Psoas muscle (tissue), 8 donors: ENCODE data around the gene B3GNT7. TPM values are rescaled to one million over a fixed set of nuclear protein-coding genes. Genes with fewer than 3 reads are reported as not detected.
A peak's percentile ranks its signal among the peaks of the same experiment; 100 is the strongest.

ENCODE experiments used
- ATAC-seq, 4 donors: fragments of 200-7000 bp; cut with Tn5 transposase; one replicate each; pipeline ENCODE4 v1.9.1; 2020; ENCODE audit warnings: moderate library complexity in 3 of 4, mild to moderate bottlenecking in 2 of 4
- DNase-seq, 2 donors: peaks; one replicate each; pipeline ENCODE4 v3.0.0-alpha.2; 2020
- H3K27ac ChIP-seq: fragments of 200-600 bp; one replicate; pipeline ENCODE4 v1.8.0; 2022
- H3K27me3 ChIP-seq, 3 donors: fragments of 200-600 bp in 1 of 3; one replicate each; pipeline versions ENCODE4 v1.6.1 to v1.8.0; 2013 to 2022; ENCODE audit warnings: low read length in 2 of 3, mild to moderate bottlenecking in 2 of 3, moderate library complexity in 1 of 3; ENCODE audit not compliant: insufficient read depth in 3 of 3
- H3K36me3 ChIP-seq, 2 donors: fragments of 200-600 bp in 1 of 2; one replicate each; pipeline versions ENCODE4 v1.6.1 to v1.8.0; 2013 to 2022; ENCODE audit warnings: low read depth in 1 of 2, mild to moderate bottlenecking in 1 of 2, moderate library complexity in 1 of 2; ENCODE audit not compliant: insufficient read depth in 1 of 2
- H3K4me1 ChIP-seq: fragments of 200-600 bp; one replicate; pipeline ENCODE4 v1.8.0; 2022
- H3K4me3 ChIP-seq: fragments of 200-600 bp; one replicate; pipeline ENCODE4 v1.8.0; 2022; ENCODE audit warnings: mild to moderate bottlenecking
- H3K9me3 ChIP-seq: fragments of 200-600 bp; one replicate; pipeline ENCODE4 v1.8.0; 2022
- WGBS, 3 donors: extraction: QIAGEN DNeasy Blood & Tissue Kit; methylation state at CpG; one replicate each; pipeline versions ENCODE4 v1.1.6 to v1.1.7; 2013; 5-methylcytosine and 5-hydroxymethylcytosine counted together
- intact Hi-C, 2 donors: fragments of 100-400 bp; cut with DNase I; formaldehyde crosslinking; loops; one replicate each; pipeline versions ENCODE4 v1.11.0 to v1.14.2; 2022
- polyA plus RNA-seq, 3 donors: library from polyadenylated mRNA; stranded (reverse); fragments of 200-250 nt; gene quantifications; one replicate each; pipeline ENCODE4 v1.2.3, GENCODE V29; 2013
- total RNA-seq, 4 donors: library from RNA; stranded (reverse); fragmentation: NEBNext Ultra II Directional in 2 of 4; extraction: Animal tissue kit (Norgen Biotek cat#: 25700) in 2 of 4; gene quantifications; one replicate each; pipeline versions ENCODE4 v1.2.1 to v1.2.4, GENCODE V29; 2021 to 2023
- TF ChIP-seq, protein P1 (sequence below): fragments of 200-600 bp; IDR thresholded peaks from one replicate; pipeline ENCODE4 v1.8.0; 2022; ENCODE audit warnings: antibody characterized with exemption
- donor health status: healthy with polysubstance abuse.
- donor health status: DM: no; HTN: no; CAD: no; lungs with moderate emphysema.
- donor health status: Bipolar disorder and iron deficiency.
- donor health status: healthy.
- donor health status: DM: yes; HTN: yes; CAD: no.
- donor health status: DM: no; HTN: no; CAD: no.
- donor health status: DM: no; HTN: no; CAD: no.
- donor health status: DM: yes; HTN: yes; CAD: no.

B3GNT7 gene
- total and polyA plus RNA-seq, 7 donors = 0.03 to 1.7 (median 0.29) TPM

DNA sequence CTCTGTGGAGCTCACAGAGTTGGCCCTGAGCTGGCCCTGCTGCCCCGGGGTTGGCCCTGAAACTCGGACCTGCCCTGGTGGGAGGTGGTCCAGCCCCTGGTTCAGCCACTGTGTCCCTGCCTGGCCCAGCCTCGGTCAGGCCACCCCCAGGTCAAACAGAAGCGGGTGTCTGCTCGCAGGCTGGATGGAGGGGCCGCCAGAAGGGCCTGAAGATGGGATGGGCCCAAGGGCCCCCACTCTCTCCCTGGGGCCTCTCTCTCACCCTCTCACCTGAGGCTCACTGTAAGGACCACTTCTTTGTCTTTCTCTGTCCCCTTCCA is 25.1 kb upstream of the B3GNT7 start:
- TF ChIP-seq, protein P1, sequence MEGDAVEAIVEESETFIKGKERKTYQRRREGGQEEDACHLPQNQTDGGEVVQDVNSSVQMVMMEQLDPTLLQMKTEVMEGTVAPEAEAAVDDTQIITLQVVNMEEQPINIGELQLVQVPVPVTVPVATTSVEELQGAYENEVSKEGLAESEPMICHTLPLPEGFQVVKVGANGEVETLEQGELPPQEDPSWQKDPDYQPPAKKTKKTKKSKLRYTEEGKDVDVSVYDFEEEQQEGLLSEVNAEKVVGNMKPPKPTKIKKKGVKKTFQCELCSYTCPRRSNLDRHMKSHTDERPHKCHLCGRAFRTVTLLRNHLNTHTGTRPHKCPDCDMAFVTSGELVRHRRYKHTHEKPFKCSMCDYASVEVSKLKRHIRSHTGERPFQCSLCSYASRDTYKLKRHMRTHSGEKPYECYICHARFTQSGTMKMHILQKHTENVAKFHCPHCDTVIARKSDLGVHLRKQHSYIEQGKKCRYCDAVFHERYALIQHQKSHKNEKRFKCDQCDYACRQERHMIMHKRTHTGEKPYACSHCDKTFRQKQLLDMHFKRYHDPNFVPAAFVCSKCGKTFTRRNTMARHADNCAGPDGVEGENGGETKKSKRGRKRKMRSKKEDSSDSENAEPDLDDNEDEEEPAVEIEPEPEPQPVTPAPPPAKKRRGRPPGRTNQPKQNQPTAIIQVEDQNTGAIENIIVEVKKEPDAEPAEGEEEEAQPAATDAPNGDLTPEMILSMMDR = no peak
- no peak for ATAC-seq
- Histone ChIP-seq H3K27me3 (peaks cover 0 to 5% (median 0%) of the 10 kb centered on the region in 3 donors), H3K36me3 (no peaks in the 10 kb centered on the region), H3K27ac (no peak overlapping the region), H3K9me3 (no peaks in the 10 kb centered on the region), H3K4me1 (no peaks in the 10 kb centered on the region), H3K4me3 (no peak overlapping the region)
- intact Hi-C loops = no loop called here
- DNase-seq = no peak
- WGBS, 3 donors = 79 to 85% (median 82%) methylated on average over 6 of the region's 6 CpGs

DNA sequence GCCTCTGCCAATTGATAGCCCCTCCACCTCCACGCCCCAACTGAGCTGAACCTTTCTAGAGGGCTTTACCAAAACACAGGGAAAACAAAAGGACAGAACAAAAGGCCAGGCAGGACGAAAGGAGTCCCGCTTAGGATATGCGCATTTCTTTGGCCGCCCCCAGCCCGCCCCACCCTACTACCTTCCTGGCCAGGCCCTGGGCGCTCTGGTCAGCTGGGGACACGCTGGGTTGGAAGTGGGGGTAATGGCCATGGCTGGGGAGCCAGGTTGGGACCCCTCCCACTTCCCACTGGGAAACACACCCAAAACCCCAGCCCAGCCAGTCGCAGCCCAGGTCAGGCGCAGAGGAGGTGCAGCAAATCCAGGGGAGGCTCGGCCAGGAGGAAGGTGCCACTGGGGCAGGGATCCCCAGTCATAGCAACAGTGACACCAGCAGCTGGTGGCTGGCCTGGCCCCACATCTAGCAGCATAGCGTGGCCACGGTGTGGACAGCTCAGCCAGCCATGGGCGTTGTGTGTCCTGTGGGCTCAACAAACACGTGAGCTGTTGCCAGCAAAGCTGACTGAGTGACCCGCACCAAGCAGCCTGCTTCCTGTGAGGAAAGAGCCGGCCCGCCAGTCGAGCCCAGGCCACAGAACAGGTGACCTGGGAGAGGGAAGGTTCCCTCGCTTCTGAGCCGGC is 24.6 kb upstream of the B3GNT7 start:
- Histone ChIP-seq H3K9me3 (no peaks in the 10 kb centered on the region), H3K36me3 (no peaks in the 10 kb centered on the region), H3K4me3 (no peak overlapping the region), H3K4me1 (no peaks in the 10 kb centered on the region), H3K27ac (no peak overlapping the region), H3K27me3 (peaks cover 0 to 5% (median 0%) of the 10 kb centered on the region in 3 donors)
- WGBS, 3 donors = 72 to 77% (median 75%) methylated on average over 21 of the region's 21 CpGs
- DNase-seq (no peak), ATAC-seq (peak in 1 of 4 donors; percentile 39)
- intact Hi-C loops = no loop called here
- TF ChIP-seq, protein P1 = no peak

DNA sequence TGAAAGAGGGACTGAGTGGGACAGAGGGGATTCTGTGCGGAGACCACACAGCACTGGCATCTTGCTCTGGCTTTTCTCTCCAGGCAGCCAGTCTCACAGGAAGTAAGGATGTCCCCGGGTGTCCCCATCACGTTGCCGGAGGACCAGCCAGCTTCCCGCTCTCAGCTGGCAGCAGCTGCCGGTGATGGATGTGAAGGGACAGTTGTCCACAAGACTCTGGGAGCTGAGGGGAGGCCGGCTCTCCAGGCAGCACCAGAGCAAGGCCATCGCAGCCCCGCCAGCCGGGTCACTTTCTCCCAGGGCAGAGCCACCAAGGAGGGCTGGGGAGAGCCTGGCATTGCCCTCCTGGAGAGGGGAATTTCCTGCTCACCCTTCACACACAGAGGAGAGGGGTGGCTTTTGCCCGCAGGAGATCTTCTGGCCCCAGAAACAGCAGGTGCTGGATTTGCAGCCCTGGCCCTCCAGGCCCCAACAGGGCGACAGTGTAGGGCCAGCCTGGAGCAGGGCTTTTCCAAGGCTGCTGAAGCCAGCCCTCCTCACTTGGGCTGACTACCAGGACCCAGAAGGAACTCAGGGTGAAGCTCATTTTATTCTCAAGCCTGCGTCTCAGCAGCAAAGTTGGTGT is 24.0 kb upstream of the B3GNT7 start:
- 56 to 68% (median 65%) methylated on average over 13 of the region's 13 CpGs for WGBS, 3 donors
- H3K36me3 ChIP-seq = no peaks in the 10 kb centered on the region
- ATAC-seq = peak in 1 of 4 donors; percentile 60

DNA sequence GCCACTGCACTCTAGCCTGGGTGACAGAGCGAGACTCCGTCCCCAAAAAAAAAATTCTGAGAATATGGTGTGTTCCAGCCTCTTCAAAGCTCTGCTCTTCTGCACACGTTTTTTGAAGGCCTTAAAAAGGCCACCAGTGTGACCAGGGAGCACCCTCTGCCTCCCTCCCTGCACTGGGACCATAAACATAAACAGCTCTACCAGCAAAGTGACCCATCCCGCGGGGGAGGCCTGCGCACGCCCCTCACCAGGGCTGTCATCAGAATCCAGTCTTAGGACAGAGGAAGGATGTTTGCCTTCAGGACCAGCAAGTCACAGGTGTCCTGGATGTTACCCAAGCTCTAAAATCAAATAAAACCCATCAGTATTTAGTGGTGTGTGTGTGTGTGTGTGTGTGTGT is 23.2 kb upstream of the B3GNT7 start:
- no peaks in the 10 kb centered on the region for H3K4me1 ChIP-seq
- peaks cover 0 to 5% (median 0%) of the 10 kb centered on the region in 3 donors for H3K27me3 ChIP-seq
- H3K9me3 ChIP-seq = no peaks in the 10 kb centered on the region
- intact Hi-C loops = no loop called here
- H3K27ac ChIP-seq = no peak overlapping the region
- TF ChIP-seq, protein P1 = no peak
- H3K4me3 ChIP-seq = no peak overlapping the region
- no peaks in the 10 kb centered on the region for H3K36me3 ChIP-seq
- 82 to 86% (median 85%) methylated on average over 7 of the region's 7 CpGs for WGBS, 3 donors
- no peak for DNase-seq
- ATAC-seq = no peak

More for the DNA sequence above, 24.0 kb upstream of the B3GNT7 start:
- Histone ChIP-seq H3K4me1 (no peaks in the 10 kb centered on the region), H3K27ac (no peak overlapping the region), H3K27me3 (peaks cover 0 to 5% (median 0%) of the 10 kb centered on the region in 3 donors), H3K9me3 (no peaks in the 10 kb centered on the region), H3K4me3 (no peak overlapping the region)
- no peak for DNase-seq
- intact Hi-C loops = no loop called here
- TF ChIP-seq, protein P1 = no peak
